ENCODE data around the gene GRK5.

DNA sequence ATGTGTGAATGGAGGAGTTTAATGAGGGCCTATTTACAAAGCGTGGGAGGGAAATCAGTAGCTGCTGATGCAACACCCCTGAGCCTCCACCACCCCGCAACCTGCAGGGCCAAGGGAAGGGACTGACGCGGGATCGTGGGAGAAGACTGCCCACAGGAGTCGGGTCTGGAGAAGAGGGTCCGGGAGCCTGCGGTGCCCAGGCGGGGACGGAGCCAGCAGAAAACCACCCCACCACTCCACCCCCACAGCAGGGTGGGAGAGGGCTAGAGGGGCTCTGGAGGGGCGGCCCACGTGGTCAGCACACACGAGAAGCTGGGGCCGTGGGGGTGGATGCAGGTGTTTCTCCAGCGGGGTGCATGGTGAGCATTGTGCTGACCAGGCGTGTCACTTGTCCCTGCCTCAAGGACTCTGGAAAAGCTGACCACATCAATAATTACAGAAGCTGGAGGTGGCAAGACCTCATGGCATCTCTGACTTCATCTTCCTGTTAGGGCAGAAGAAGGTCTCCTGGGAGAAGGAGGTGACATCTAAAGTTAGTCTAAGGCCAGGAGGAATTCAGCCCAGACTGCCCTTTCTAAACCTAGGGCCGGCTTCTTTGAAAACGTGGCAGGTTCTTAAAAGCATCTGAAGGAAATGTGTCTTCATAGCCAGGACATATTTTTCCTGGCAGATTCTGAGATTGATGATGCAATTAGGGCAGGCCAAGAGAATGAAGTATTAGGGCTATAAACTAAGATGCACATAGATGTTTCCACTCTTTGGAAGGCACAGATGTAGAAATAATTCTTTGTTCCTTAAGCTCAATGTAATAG, 184.3 kb downstream of the GRK5 start:
- TF ChIP-seq, protein P1, sequence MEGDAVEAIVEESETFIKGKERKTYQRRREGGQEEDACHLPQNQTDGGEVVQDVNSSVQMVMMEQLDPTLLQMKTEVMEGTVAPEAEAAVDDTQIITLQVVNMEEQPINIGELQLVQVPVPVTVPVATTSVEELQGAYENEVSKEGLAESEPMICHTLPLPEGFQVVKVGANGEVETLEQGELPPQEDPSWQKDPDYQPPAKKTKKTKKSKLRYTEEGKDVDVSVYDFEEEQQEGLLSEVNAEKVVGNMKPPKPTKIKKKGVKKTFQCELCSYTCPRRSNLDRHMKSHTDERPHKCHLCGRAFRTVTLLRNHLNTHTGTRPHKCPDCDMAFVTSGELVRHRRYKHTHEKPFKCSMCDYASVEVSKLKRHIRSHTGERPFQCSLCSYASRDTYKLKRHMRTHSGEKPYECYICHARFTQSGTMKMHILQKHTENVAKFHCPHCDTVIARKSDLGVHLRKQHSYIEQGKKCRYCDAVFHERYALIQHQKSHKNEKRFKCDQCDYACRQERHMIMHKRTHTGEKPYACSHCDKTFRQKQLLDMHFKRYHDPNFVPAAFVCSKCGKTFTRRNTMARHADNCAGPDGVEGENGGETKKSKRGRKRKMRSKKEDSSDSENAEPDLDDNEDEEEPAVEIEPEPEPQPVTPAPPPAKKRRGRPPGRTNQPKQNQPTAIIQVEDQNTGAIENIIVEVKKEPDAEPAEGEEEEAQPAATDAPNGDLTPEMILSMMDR (IDR thresholded peaks at IDR 0.05): no peak
- TF ChIP-seq POLR2A (IDR thresholded peaks at IDR 0.05): no peak
